Thoracic aorta (tissue), 2 donors: Measurements from ENCODE around the gene ABCG1. TPM values are rescaled to one million over a fixed set of nuclear protein-coding genes. Genes with fewer than 3 reads are reported as not detected.

ENCODE experiments used
- ATAC-seq: fragments of 150-250 bp; one replicate; pipeline ENCODE4 v1.8.0; 2017; ENCODE audit warnings: low read depth; ENCODE audit not compliant: insufficient number of reproducible peaks, low FRiP score
- DNase-seq: peaks from one replicate; pipeline ENCODE4 v3.0.0-alpha.2; 2020; ENCODE audit warnings: low spot score
- H3K27ac ChIP-seq, 2 donors: fragments of 200-600 bp; sonication (generic); 1 replicate in 1 of 2; 2 replicates in 1 of 2; pipeline ENCODE4 v1.5.1; 2016; ENCODE audit warnings: mild to moderate bottlenecking in 2 of 2, moderate library complexity in 2 of 2
- H3K27me3 ChIP-seq: fragments of 200-600 bp; sonication (generic); replicated peaks from 2 replicates; pipeline ENCODE4 v1.6.0; 2016; ENCODE audit warnings: mild to moderate bottlenecking; ENCODE audit not compliant: insufficient read depth
- H3K36me3 ChIP-seq: fragments of 200-600 bp; sonication (generic); one replicate; pipeline ENCODE4 v1.5.1; 2016
- H3K4me1 ChIP-seq, 2 donors: fragments of 200-600 bp; sonication (generic); 1 replicate in 1 of 2; 2 replicates in 1 of 2; pipeline versions ENCODE4 v1.5.1 to v1.6.0; 2016; ENCODE audit warnings: low read depth in 2 of 2, mild to moderate bottlenecking in 1 of 2; ENCODE audit not compliant: control insufficient read depth in 1 of 2
- H3K4me3 ChIP-seq: fragments of 200-600 bp; sonication (generic); 2 replicates; pipeline ENCODE4 v1.5.1; 2016; ENCODE audit warnings: mild to moderate bottlenecking
- H3K9me3 ChIP-seq: fragments of 200-600 bp; sonication (generic); 2 replicates; pipeline ENCODE4 v1.5.1; 2016
- total RNA-seq, 2 donors: library from RNA; depleted of rRNA; stranded (reverse); fragments of >200 nt; gene quantifications; one replicate each; pipeline versions ENCODE4 v1.1.0 to v1.2.3, GENCODE V29; 2016
- TF ChIP-seq, protein P1 (sequence below): fragments of 200-600 bp; sonication (generic); IDR thresholded peaks from one replicate; pipeline ENCODE4 v1.5.1; 2019; ENCODE audit warnings: antibody characterized with exemption

The ABCG1 gene
- total RNA-seq, 2 donors from 2014 or later = 15.6 to 20.6 TPM

DNA sequence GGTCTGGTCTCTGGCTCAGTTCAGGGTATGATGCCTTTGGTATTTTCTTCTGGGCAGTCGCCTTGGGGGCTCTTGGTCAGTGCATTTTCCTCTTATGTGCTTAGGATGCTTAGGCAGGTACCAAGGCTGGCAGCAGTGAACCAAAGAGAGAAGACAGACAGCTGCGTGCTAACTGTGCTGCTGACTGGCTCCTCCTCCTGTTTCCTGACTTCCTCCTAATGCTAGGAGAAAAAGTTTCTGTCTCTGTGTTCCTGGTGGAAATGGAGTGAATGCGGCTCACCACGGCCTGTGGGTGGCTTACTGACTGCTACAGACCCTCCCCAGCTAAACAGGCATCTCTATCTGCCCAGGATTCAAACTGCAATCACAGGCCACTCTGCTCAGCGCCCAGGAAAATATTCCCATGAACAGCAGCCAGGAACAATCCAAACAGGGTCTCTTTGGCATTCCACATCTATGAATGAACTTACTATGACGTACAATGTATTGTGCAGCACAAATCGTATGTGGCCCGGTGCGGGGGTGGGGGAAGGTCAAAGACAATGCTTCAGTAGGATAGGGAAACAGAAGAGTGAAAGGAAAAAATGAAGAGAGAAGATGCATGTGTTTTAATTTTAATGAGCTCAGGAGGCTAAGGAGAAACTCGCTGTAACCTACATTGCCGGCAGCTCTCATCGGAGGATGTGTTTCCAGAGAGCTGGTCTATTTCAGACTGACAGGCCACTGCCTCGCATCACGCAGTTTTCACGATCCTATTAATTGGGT is 2.8 kb downstream of the ABCG1 start:
- no peaks in the 10 kb centered on the region for H3K27me3 ChIP-seq
- H3K36me3 ChIP-seq = no peaks in the 10 kb centered on the region
- H3K27ac ChIP-seq = no peak overlapping the region
- ATAC-seq = no peak
- H3K9me3 ChIP-seq = no peaks in the 10 kb centered on the region
- no peak for DNase-seq
- H3K4me3 ChIP-seq = no peak overlapping the region
- TF ChIP-seq, protein P1, sequence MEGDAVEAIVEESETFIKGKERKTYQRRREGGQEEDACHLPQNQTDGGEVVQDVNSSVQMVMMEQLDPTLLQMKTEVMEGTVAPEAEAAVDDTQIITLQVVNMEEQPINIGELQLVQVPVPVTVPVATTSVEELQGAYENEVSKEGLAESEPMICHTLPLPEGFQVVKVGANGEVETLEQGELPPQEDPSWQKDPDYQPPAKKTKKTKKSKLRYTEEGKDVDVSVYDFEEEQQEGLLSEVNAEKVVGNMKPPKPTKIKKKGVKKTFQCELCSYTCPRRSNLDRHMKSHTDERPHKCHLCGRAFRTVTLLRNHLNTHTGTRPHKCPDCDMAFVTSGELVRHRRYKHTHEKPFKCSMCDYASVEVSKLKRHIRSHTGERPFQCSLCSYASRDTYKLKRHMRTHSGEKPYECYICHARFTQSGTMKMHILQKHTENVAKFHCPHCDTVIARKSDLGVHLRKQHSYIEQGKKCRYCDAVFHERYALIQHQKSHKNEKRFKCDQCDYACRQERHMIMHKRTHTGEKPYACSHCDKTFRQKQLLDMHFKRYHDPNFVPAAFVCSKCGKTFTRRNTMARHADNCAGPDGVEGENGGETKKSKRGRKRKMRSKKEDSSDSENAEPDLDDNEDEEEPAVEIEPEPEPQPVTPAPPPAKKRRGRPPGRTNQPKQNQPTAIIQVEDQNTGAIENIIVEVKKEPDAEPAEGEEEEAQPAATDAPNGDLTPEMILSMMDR = no peak
- H3K4me1 ChIP-seq = peaks cover 14 to 33% of the 10 kb centered on the region in 2 donors

DNA sequence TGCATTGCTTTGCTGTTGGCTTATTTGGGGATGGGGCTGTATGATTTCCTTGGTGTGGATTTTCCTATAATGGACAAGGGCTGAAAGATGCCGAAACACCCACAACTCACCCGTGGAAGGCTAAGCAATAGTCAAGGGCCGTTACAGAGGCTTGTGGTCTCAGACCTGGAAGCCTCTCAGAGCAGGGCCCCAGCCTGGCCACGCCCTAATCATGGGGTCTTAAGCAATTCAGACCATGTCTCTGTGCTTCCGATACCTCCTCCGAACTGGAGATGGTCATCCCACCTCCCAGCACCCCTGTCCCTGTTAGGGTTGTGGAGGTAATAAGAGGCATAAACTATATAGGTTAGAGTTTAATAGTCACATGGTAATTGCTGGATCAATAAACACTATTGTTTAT is 3.4 kb downstream of the ABCG1 start:
- DNase-seq (no peak), ATAC-seq (no peak)
- H3K9me3 ChIP-seq = no peaks in the 10 kb centered on the region
- peaks cover 14 to 33% of the 10 kb centered on the region in 2 donors for H3K4me1 ChIP-seq
- no peaks in the 10 kb centered on the region for H3K27me3 ChIP-seq
- H3K27ac ChIP-seq = no peak overlapping the region
- H3K36me3 ChIP-seq = no peaks in the 10 kb centered on the region
- no peak overlapping the region for H3K4me3 ChIP-seq
- TF ChIP-seq, protein P1 = no peak

DNA sequence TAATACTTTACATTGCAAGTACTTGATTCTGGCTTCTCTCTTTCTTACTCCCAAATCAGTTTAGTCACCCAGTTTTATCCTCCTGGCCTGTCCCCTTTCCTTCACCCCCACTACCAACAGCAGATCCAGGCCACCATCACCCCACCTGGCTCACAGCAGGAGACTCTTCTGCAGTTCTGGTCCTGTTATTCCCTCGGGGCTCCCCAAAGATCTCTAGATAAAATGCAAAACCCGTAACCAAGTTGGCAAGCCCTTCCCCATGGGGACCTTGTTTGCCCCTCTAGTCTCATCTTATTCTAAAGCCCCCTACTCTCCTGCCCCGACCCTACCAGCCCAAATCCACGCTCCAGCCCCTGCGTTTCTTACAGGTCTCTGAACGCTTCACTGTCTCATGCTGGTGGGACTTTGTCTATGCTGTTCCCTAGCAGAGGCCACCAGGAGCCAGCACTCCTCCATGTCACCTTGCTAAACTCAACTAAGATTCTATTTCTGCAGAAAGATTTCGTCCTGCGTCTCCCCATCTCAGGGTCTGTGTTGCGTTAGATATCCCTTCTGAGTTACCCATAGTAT is 4.0 kb downstream of the ABCG1 start:
- H3K4me3 ChIP-seq = no peak overlapping the region
- no peak for DNase-seq
- no peak overlapping the region for H3K27ac ChIP-seq
- no peak for ATAC-seq
- TF ChIP-seq, protein P1 = no peak
- no peaks in the 10 kb centered on the region for H3K27me3 ChIP-seq
- H3K36me3 ChIP-seq = no peaks in the 10 kb centered on the region
- no peaks in the 10 kb centered on the region for H3K9me3 ChIP-seq
- peaks cover 18 to 33% of the 10 kb centered on the region in 2 donors for H3K4me1 ChIP-seq

DNA sequence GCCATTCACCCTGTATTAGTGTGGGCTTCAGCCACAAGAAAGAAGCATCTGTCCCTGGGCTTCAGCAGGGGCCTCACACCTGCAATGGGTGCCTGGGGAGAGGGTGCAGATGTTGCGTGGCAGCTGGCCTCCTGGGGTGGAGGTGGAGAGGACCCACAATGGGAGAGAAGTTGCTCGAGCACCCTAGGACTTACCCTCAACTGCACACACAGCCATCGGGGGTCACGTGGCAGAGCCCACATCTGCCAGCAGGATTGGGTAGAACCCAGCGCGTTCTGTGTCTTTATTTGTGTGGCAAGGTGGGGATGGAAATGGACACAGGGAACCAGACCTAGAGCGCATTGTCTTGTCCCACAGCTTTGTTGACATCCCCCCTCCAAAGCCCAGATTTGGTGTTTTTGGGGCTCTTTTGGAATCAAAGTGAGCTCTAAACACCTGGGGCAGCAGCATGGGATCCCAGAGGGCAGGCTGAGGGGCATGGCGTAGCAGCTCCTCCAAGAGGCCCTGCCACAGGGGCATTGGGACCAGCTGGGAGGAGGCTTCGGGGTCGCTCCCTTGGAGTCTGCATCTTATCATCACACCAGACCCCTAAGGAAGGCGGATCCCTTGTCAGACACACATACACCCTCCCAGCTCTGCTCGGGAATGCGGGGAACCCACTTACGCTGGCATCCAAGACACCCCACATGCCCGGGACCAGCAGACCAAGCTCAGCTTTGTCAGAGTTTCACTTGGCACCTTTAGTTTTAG is 5.1 kb downstream of the ABCG1 start:
- no peaks in the 10 kb centered on the region for H3K9me3 ChIP-seq
- H3K27ac ChIP-seq = no peak overlapping the region
- peaks cover 18 to 34% of the 10 kb centered on the region in 2 donors for H3K4me1 ChIP-seq
- ATAC-seq = no peak
- TF ChIP-seq, protein P1 = no peak
- no peak for DNase-seq
- H3K27me3 ChIP-seq = no peaks in the 10 kb centered on the region
- no peak overlapping the region for H3K4me3 ChIP-seq
- H3K36me3 ChIP-seq = no peaks in the 10 kb centered on the region

DNA sequence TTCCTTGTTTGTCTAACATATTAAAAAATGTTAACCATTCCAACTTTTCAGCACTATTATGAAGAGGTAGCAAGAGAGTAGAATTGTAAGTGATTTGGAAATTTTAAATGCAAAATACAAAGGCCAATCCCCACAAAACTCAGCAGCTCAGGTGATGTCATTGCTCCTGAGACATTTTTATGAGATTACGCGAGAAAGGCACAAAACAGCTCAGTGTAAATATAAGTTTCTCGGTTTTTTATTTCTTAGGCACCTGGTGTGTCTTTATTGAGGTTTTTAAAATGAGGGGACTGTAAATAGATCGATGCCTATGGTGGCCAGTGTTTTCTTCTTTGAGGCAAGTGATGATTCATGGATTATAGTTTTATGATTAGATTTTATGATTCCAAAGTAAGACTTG is 6.1 kb downstream of the ABCG1 start:
- ATAC-seq (no peak), DNase-seq (no peak)
- no peak overlapping the region for H3K27ac ChIP-seq
- H3K4me1 ChIP-seq = peaks cover 13 to 24% of the 10 kb centered on the region in 2 donors
- no peaks in the 10 kb centered on the region for H3K27me3 ChIP-seq
- H3K4me3 ChIP-seq = no peak overlapping the region
- TF ChIP-seq, protein P1 = no peak
- no peaks in the 10 kb centered on the region for H3K9me3 ChIP-seq
- H3K36me3 ChIP-seq = no peaks in the 10 kb centered on the region
